Gastroesophageal sphincter (tissue), 3 donors: Measurements from ENCODE around the gene AAK1.

Source experiments
- POLR2A ChIP-seq, 2 donors: fragments of 450-650 bp; IDR thresholded peaks; one replicate each; pipeline ENCODE4 v1.6.1; 2017; ENCODE audit warnings: antibody characterized with exemption in 2 of 2, mild to moderate bottlenecking in 2 of 2, moderate library complexity in 1 of 2
- POLR2AphosphoS5 ChIP-seq: sonication (generic); formaldehyde crosslinking; IDR thresholded peaks from one replicate; pipeline ENCODE4 v1.6.1; 2017; ENCODE audit warnings: antibody characterized with exemption
- TF ChIP-seq, protein P1 (sequence below), 4 experiments: fragments of 200-600 bp in 2 of 4; fragments of 450-650 bp in 2 of 4; sonication (generic) in 1 of 4; IDR thresholded peaks; one replicate each; pipeline ENCODE4 v1.5.1; 2017 to 2019; ENCODE audit warnings: antibody characterized with exemption in 4 of 4, mild to moderate bottlenecking in 2 of 4, moderate library complexity in 2 of 4

DNA sequence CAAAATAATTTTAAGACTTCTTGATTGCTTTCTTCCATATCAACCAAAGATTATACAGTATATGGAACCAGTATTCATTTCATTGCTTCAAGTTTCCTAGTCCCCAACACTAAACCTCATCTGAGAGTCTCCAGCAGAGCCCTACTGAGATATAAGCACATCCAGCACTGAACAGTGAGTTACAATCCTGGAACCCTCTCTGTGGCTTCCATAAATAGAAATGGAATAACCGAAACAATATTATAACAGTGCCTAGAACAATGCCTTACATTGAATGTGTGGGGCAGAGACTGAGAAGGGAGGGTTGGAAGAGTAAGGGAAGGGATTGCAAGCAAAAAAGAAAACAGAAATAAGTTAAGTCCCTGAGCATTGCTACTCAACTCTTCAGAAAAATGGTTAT, 18.9 kb downstream of the AAK1 start:
- TF ChIP-seq, protein P1, sequence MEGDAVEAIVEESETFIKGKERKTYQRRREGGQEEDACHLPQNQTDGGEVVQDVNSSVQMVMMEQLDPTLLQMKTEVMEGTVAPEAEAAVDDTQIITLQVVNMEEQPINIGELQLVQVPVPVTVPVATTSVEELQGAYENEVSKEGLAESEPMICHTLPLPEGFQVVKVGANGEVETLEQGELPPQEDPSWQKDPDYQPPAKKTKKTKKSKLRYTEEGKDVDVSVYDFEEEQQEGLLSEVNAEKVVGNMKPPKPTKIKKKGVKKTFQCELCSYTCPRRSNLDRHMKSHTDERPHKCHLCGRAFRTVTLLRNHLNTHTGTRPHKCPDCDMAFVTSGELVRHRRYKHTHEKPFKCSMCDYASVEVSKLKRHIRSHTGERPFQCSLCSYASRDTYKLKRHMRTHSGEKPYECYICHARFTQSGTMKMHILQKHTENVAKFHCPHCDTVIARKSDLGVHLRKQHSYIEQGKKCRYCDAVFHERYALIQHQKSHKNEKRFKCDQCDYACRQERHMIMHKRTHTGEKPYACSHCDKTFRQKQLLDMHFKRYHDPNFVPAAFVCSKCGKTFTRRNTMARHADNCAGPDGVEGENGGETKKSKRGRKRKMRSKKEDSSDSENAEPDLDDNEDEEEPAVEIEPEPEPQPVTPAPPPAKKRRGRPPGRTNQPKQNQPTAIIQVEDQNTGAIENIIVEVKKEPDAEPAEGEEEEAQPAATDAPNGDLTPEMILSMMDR (IDR thresholded peaks at IDR 0.05): no peak
- TF ChIP-seq POLR2AphosphoS5: no peak
- TF ChIP-seq POLR2A (IDR thresholded peaks at IDR 0.05): no peak
